ENCODE measurements around the gene GPR63.

GPR63 gene

GRCh38 chr6:96760153-96760687, 77.1 kb downstream of the GPR63 start:
- DNase-seq (ENCODE audit: low read depth in 3 of 3): no peak

GRCh38 chr6:96755096-96755495, 82.2 kb downstream of the GPR63 start:
- no peak for DNase-seq (ENCODE audit: low read depth in 3 of 3)

GRCh38 chr6:96749891-96750290, 87.4 kb downstream of the GPR63 start:
- DNase-seq (ENCODE audit: low read depth in 3 of 3): no peak
